ENCODE measurements around the gene CLIP4.
A peak's percentile ranks its signal among the peaks of the same experiment; 100 is the strongest.
"Not testable (repeated sequence)": the region's sequence is repeated elsewhere in the genome, so short reads cannot be mapped to it uniquely, and the experiment has no call there.

CLIP4 gene

DNA sequence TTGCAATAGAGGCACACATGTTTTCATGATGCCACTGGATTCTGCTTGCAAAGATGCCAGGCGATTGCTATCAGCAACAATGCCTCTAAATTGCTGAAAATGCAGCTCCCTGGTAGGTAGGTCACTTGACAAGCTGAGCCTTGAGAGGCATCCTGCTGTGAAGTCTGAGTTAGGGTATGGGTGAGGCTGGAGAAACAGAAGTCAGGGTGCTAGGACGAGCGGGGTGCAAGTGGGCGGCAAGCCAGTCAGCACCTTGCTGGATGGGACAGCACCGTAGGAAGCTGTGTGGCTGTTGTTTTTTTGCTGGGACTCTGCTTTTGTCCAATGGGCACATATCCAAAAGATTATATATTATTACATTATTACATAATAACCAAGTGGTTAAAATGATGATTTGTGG, 10.5 kb upstream of the CLIP4 start:
- DNase-seq (ENCODE audit: low spot score), result no peak
- no peak for FAIRE-seq

GRCh38 chr2:29105375-29105774, 9.8 kb upstream of the CLIP4 start:
- no peak for DNase-seq (ENCODE audit: low spot score)
- no peak for FAIRE-seq

- DNase-seq (ENCODE audit: low spot score) (no peak), FAIRE-seq (no peak)
Measured at GRCh38 chr2:29106256-29106655, 9.0 kb upstream of the CLIP4 start.

DNA sequence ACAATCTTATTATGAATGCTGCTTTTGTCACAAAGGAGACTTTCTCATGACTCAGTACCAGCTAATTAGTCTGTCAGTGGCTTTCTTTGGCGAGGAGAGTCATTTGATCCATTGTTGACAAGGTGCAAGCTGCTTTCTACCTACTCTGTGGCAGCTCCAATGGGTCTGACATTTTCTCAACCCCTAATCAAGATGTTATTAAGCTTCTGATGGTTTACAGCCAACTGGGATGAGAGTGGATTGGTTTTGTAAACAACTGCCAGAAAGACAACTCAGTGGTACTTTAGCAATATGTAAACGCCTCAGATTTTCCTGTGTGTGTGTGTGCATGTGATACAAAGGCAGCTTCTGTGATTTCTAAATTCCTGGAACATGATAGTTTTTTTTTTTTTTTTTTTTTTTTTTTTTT, 8.2 kb upstream of the CLIP4 start:
- DNase-seq (ENCODE audit: low spot score) (no peak), FAIRE-seq (no peak)

DNA sequence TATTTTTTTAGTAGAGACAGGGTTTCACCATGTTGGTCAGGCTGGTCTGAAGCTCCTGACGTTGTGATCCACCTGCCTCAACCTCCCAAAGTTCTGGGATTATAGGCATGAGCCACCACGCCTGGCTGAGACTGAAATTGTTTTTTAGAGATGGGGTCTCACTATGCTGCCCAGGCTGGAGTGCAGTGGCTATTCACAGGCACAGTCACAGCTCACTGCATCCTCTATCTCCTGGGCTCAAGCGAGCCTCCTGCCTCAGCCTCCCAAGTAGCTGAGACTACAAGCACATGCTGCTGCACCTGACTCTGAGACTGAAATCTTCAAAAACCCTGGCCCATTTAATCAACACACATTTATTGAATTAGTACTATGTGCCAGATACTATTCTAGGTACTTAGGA, 7.7 kb upstream of the CLIP4 start:
- FAIRE-seq; DNase-seq (ENCODE audit: low spot score): not testable (repeated sequence)

GRCh38 chr2:29108225-29108624, 7.0 kb upstream of the CLIP4 start:
- peak; percentile 93 for FAIRE-seq
- peak; percentile 84 for DNase-seq (ENCODE audit: low spot score)

GRCh38 chr2:29109246-29109645, 6.0 kb upstream of the CLIP4 start:
- DNase-seq (ENCODE audit: low spot score), result no peak
- FAIRE-seq, result no peak

DNA sequence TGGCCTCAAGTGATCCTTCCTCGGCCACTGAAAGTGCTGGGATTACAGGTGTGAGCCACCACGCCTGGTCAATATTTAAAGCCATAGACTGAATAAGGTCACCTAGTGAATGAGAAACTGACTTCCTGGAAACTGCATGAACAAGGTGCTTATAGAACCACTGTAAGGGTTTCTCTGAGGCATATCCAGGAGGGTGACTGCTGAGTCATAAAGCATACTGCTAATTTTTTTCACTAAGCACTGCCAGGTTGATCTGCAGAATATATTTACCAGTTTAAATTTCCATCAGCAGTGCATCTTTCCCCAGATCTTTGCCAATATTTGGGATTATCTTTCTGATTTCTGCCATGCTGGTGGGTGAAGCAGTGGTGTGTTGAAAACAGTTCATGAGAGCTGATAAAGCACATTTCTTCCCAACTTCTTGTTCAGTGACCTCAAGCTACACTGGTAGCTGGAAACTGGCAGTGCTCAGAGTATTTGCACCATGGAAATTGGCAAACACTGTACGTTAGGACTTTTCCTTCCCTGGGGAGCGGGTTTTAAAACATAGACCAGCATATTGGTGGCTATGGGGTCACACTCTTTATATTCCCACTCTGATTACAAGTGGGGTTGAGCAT, 4.2 kb upstream of the CLIP4 start:
- DNase-seq (ENCODE audit: low spot score), result peak; percentile 61
- peak; percentile 73 for FAIRE-seq

GRCh38 chr2:29112379-29112778, 2.8 kb upstream of the CLIP4 start:
- no peak for FAIRE-seq
- no peak for DNase-seq (ENCODE audit: low spot score)

DNA sequence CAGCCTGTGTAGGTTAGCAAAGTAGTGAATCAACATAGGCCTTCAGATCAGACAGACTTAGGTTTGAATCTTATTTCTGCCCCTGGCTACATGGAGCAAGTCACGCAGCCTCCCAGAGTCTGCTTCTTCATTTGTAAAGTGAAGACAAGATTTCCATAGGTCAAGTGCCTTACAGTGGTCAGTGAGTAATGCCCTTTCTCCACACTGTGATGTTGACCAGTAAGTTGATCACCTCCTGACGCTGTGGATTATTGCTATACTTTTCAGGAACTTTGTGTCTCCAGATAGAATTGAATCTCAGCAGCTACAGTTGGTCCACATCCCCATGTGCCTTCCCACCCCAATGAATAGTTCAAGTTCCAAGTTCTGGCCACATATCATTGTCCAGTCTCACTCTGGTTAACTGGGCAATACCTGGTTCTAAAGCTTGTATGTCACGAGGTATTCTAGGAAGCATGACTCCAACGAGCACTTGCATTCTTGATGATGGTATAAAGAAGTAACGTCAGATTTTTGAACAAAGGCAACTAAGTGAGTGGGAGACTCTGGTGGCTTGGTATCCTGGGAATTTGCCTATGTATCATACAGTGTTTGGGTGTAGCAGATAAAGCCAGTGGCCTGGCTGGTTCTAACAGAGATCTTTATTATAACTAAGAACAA, 2.1 kb upstream of the CLIP4 start:
- FAIRE-seq (peak; percentile 51), DNase-seq (ENCODE audit: low spot score) (peak; percentile 78)

GRCh38 chr2:29113891-29114321, 1.3 kb upstream of the CLIP4 start:
- DNase-seq (ENCODE audit: low spot score) (peak; percentile 96), FAIRE-seq (peak; percentile 78)

- FAIRE-seq (no peak), DNase-seq (ENCODE audit: low spot score) (no peak)
Measured at GRCh38 chr2:29114586-29114945, 649 bp upstream of the CLIP4 start.

- FAIRE-seq, result no peak
- peak; percentile 58 for DNase-seq (ENCODE audit: low spot score)
Measured at GRCh38 chr2:29115797-29116781, 874 bp downstream of the CLIP4 start.

- peak; percentile 88 for FAIRE-seq
- peak; percentile 86 for DNase-seq (ENCODE audit: low spot score)
Measured at GRCh38 chr2:29117636-29118303, 2.6 kb downstream of the CLIP4 start.

DNA sequence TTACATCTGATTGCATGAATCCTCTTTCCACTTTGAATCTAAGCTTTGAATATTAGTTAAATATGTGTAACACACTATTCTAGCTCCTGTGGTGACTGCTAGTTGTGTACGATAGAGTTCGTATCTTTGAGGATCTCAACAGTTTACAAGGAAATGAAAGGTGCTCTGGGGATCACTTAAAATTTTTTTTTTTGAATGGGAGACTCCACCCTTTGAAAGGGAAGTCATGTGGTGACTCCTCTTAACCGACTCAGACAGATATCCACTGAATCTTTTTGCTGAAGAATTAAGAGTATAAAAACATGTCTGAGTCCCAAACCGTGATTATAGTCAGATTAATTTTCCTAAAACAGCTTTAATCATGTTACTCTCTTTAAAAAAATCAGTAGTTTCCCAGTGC, 4.0 kb downstream of the CLIP4 start:
- no peak for DNase-seq (ENCODE audit: low spot score)
- FAIRE-seq, result no peak

- DNase-seq (ENCODE audit: low spot score) (no peak), FAIRE-seq (no peak)
Measured at GRCh38 chr2:29120846-29121245, 5.6 kb downstream of the CLIP4 start.

- peak; percentile 92 for DNase-seq (ENCODE audit: low spot score)
- FAIRE-seq, result peak; percentile 97
Measured at GRCh38 chr2:29123617-29124349, 8.6 kb downstream of the CLIP4 start.

GRCh38 chr2:29124504-29124903, 9.3 kb downstream of the CLIP4 start:
- no peak for FAIRE-seq

GRCh38 chr2:29129586-29130281, 14.5 kb downstream of the CLIP4 start:
- peak; percentile 53 for FAIRE-seq

More at GRCh38 chr2:29124504-29124903, 9.3 kb downstream of the CLIP4 start:
- DNase-seq (ENCODE audit: low spot score), result no peak

DNA sequence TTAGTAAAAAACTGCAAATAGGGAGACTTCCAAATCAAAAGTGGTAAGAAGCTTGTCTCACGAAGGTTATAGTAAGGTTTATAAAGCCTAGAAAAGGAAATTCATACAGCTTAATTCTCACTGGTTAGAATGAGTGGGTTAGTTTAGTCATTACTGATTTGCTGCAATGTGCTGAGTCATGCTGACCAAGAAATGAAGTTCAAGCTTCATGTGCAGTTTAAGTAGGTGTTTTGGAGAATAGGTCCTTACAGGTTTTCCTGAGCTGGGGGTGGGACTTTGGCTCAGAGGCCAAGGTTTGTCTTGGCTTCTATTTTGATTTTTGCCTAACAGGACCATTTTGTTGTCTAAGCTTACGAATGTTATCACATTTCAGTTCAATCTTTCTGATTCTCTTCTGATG, 15.1 kb downstream of the CLIP4 start:
- FAIRE-seq (peak; percentile 96), DNase-seq (ENCODE audit: low spot score) (peak; percentile 80)

More at GRCh38 chr2:29129586-29130281, 14.5 kb downstream of the CLIP4 start:
- no peak for DNase-seq (ENCODE audit: low spot score)

All from RCC 7860 (cell line).